T-helper 1 cell treated with Interleukin-12 subunit alpha and Interleukin-12 subunit beta and Interleukin-4 antibody, amounts not matched to agents 30 ng/mL and 1 ng/mL, for 36 hours (primary cell): ENCODE data around the gene JARID2. TPM values are rescaled to one million over a fixed set of nuclear protein-coding genes. Genes with fewer than 3 reads are reported as not detected.
"Not testable (repeated sequence)": the region's sequence is repeated elsewhere in the genome, so short reads cannot be mapped to it uniquely, and the experiment has no call there.

Experiments used
- intact Hi-C: fragments of 100-400 bp; cut with micrococcal nuclease; formaldehyde crosslinking; loops from one replicate; pipeline ENCODE4 v1.15.1; 2024
- total RNA-seq: library from RNA; stranded (reverse); gene quantifications from 2 replicates; pipeline ENCODE4 v1.2.3, GENCODE V29; 2022

Gene JARID2
- total RNA-seq, 1 donor from 2014 or later, result 40.3 TPM

- intact Hi-C loops, result loop anchor here (10.0 kb wide), 1 partner anchor 101 kb away; no protein-coding TSS in a partner anchor
Observed at GRCh38 chr6:15523679-15524630, 278.1 kb downstream of the JARID2 start.

DNA sequence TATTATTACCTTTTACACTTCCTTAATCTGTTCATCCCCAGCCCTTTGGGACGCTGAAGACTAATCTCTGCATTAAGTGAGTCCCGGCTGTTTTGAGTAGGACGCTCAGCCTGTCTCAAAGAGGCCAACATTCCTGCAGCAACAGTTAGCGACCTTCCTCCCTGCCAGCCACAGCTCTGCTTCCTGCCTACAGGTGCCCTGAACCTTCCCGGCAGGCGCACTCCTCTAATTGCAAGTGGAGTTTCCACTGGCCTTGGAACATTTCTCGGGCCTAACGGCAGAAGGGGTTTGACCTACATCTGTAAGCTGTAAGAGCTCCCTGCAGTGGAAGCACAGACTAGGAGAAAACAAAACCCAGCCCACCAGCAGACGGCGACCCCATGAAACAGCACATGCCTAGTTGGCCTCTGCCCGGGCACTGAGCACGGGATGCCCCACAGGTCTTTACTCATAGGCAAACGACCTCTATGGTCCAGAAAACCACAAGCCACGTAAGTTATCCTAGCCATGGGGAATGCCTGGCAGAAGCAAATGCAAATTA lies 279.1 kb downstream of the JARID2 start:
- intact Hi-C loops, result loop anchor here (10.0 kb wide), 1 partner anchor 100 kb away; no protein-coding TSS in a partner anchor

GRCh38 chr6:15526212-15526701 lies 280.4 kb downstream of the JARID2 start:
- intact Hi-C loops, result loop anchor here (10.0 kb wide), 1 partner anchor 99 kb away; no protein-coding TSS in a partner anchor

GRCh38 chr6:15527838-15528617 lies 282.2 kb downstream of the JARID2 start:
- intact Hi-C loops, result loop anchor here (10.0 kb wide), 1 partner anchor 97 kb away; no protein-coding TSS in a partner anchor

GRCh38 chr6:15528870-15529269 lies 283.0 kb downstream of the JARID2 start:
- intact Hi-C loops, result loop anchor here (10.0 kb wide), 1 partner anchor 96 kb away; no protein-coding TSS in a partner anchor

DNA sequence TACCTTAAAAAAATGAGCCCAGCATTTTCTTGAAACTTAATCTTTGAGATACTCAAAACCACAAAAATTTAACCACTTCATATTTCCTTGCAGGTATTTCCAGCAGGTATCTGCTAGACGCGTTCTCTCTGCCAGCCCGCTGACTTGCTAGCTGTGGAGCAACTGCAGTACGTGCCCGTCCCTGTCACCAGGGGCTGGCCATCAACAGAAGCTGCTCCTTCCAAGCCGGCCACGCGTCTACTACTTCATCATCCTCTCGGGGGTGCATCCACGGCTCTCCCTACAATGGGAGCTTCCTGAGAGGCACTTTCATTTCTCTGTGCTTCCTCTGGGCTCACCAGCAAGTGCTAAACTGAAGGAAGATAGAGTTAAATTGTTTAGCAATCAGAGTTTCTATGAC lies 284.5 kb downstream of the JARID2 start:
- intact Hi-C loops, result no loop called here

GRCh38 chr6:15531973-15532372 lies 286.1 kb downstream of the JARID2 start:
- intact Hi-C loops, result no loop called here

- intact Hi-C loops, result no loop called here
Observed at GRCh38 chr6:15533379-15534026, 287.6 kb downstream of the JARID2 start.

DNA sequence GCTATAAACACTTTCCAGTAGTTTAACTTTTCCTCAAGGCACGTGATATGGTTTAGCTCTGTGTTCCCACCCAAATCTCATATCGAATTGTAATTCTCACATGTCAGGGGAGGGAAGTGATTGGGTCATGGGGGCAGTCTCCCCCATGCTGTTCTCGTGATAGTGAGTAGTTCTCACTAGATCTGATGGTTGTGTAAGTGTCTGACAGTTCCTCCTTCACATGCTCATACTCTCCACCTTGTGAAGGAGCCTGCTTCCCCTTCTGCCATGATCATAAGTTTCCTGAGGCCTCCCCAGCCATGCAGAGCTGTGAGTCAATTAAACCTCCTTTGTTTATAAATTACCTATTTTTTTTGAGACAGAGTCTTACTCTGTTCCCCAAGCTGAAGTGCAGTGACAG lies 289.1 kb downstream of the JARID2 start:
- intact Hi-C loops, result no loop called here

DNA sequence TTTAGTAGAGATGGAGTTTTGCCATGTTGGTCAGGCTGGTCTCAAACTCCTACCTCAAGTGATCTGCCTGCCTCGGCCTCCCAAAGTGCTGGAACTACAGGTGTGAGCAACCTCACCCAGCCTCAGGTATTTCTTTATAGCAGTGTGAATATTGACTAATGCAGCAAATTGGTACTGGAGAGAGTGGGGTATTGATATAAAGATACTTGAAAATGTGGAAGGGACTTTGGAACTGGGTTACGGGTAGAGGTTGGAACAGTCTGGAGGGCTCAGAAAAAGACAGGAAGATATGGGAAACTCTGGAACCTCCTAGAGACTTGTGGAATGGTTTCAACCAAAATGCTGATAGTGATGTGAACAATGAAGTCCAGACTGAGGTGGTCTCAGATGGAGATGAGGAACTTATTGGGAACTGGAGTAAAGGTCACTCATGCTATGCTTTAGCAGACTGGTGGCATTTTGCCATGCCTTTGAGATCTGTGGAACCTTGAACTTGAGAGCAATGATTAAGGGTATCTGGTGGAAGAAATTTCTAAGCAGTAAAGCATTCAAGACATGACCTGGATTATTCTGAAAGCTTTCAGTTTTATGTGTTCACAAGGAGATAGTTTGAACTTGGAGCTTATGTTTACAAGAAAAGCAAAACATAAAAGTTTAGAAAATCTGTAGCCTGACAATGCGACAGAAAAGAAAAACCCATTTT lies 289.8 kb downstream of the JARID2 start:
- intact Hi-C loops, result no loop called here

- intact Hi-C loops, result no loop called here
Observed at GRCh38 chr6:15536198-15536955, 290.5 kb downstream of the JARID2 start.

GRCh38 chr6:15538106-15538505 lies 292.2 kb downstream of the JARID2 start:
- intact Hi-C loops, result no loop called here

DNA sequence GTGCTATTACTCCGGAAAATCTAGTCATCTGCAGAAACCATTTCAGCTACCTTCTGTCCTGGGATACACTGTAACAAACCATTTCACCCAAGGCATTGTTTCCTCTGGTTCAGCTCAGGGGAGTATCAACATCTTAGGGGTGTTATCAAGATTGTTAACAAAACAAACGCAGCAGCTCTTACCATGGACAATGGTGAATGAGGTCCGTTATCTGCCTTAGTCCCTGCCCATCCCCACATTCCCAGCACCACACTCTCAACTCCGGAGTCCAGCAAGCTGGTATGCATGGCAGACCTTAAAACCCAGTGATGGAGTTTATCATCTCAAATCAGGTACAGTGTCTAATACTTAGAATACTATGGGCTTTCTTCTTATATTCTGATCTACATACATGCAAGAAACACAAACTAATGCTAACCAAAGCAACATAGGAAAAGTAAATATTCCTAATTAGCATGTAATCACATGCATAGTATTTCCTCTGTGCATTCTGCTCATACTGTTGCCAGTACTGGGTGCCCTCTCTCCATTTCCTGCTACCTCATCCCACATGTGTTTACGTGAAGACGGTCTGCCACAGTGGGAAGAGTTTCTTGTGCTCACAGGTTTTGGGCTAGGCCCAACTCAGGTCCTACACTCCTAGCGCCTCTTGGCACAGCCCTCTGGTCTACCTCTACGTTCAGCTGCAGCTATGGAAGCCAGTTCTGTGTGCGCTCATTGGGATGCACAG lies 293.1 kb downstream of the JARID2 start:
- intact Hi-C loops, result no loop called here

GRCh38 chr6:15539722-15540270 lies 293.9 kb downstream of the JARID2 start:
- intact Hi-C loops, result no loop called here

- intact Hi-C loops, result not testable (repeated sequence)
Observed at GRCh38 chr6:15543332-15543917, 297.6 kb downstream of the JARID2 start.

- intact Hi-C loops, result no loop called here
Observed at GRCh38 chr6:15544321-15544900, 298.5 kb downstream of the JARID2 start.

DNA sequence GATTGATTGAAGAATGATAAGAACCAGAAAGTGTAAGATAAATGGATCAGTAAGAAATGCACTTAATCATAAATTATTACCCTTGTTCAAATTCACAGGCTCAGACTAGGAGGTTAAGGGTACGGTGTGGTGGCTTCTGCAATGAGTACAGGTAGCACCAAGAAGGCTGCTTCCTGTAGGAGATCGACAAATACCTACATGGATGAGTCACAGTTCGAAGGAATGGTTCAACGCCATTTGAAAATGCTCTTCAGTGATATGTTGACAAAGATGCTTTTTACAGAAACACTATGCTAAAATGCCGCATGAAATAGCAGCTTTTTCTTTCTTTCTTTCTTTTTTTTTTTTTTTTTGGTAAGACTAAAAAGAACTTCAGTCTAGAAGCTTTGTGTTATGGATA lies 300.7 kb downstream of the JARID2 start:
- intact Hi-C loops, result no loop called here

GRCh38 chr6:15547400-15547799 lies 301.5 kb downstream of the JARID2 start:
- intact Hi-C loops, result no loop called here
